Activated CD8-positive, alpha-beta T cell treated with anti-CD3 and anti-CD28 coated beads for 36 hours (primary cell): ENCODE results near the gene TMEM217. TPM values are rescaled to one million over a fixed set of nuclear protein-coding genes. Genes with fewer than 3 reads are reported as not detected.

ENCODE experiments used
- ATAC-seq: fragments of 200-7000 bp; cut with Tn5 transposase; one replicate; pipeline ENCODE4 v1.10.0; 2021; ENCODE audit warnings: mild to moderate bottlenecking, moderate library complexity
- CTCF ChIA-PET: fragments of 350-600 bp; sonication (Branson Sonifier 250); formaldehyde crosslinking; loops from one replicate; lab custom pipeline; 2021; ENCODE audit warnings: antibody characterized with exemption; lab: Charles Lee
- POLR2A ChIA-PET: fragments of 350-600 bp; sonication (Branson Sonifier 250); formaldehyde crosslinking; loops from one replicate; lab custom pipeline; 2021; ENCODE audit warnings: antibody characterized with exemption; lab: Charles Lee
- DNase-seq: peaks from one replicate; pipeline ENCODE4 v3.0.0-alpha.2; 2020
- H3K27ac Mint-ChIP-seq: one replicate; pipeline ENCODE4 v1.8.0; 2021; ENCODE audit warnings: mild to moderate bottlenecking, mixed read lengths
- H3K27me3 Mint-ChIP-seq: one replicate; pipeline ENCODE4 v1.8.0; 2021; ENCODE audit warnings: mixed read lengths
- H3K36me3 Mint-ChIP-seq: one replicate; pipeline ENCODE4 v1.8.0; 2021; ENCODE audit warnings: low read depth, mixed read lengths
- H3K4me1 Mint-ChIP-seq: one replicate; pipeline ENCODE4 v1.8.0; 2021; ENCODE audit warnings: low read depth, mixed read lengths
- H3K4me3 Mint-ChIP-seq: one replicate; pipeline ENCODE4 v1.8.0; 2021; ENCODE audit warnings: mild to moderate bottlenecking, moderate library complexity, mixed read lengths
- H3K9me3 Mint-ChIP-seq: one replicate; pipeline ENCODE4 v1.8.0; 2021; ENCODE audit warnings: mixed read lengths
- CTCF ChIP-seq: fragments of 200-600 bp; IDR thresholded peaks from one replicate; pipeline ENCODE4 v1.8.0; 2022; ENCODE audit warnings: antibody characterized with exemption, mild to moderate bottlenecking
- intact Hi-C: fragments of 100-400 bp; cut with micrococcal nuclease; formaldehyde crosslinking; loops from one replicate; pipeline ENCODE4 v1.10.0; 2022
- total RNA-seq, 2 experiments: library from RNA; stranded (reverse); gene quantifications; one replicate each; pipeline ENCODE4 v1.2.3, GENCODE V29; 2021

TMEM217 gene
- total RNA-seq, 2 experiments from 2014 or later = 4.0 to 5.7 TPM

GRCh38 chr6:37275350-37275749, 17.4 kb upstream of the TMEM217 start:
- Mint-ChIP-seq H3K4me1 (peaks cover 51% of the 10 kb centered on the region), H3K9me3 (no peaks in the 10 kb centered on the region), H3K27ac (peak overlapping the region; percentile 8), H3K36me3 (peaks cover 33% of the 10 kb centered on the region), H3K4me3 (no peak overlapping the region), H3K27me3 (no peaks in the 10 kb centered on the region)
- no peak for ATAC-seq
- POLR2A ChIA-PET = no interaction called here
- CTCF ChIA-PET = interaction anchor here (0.9 to 1.2 kb wide), 3 partner anchors 14 to 257 kb away, joined by 3 read pairs; no protein-coding TSS in a partner anchor
- intact Hi-C loops = no loop called here
- no peak for DNase-seq
- TF ChIP-seq CTCF = no peak

- DNase-seq (no peak), ATAC-seq (no peak)
- ChIA-PET POLR2A (interaction anchor here (0.8 to 1.0 kb wide), 3 partner anchors 15 to 216 kb away, joined by 3 read pairs; partner anchors contain the start of gene TMEM217), CTCF (interaction anchor here (0.8 to 2.0 kb wide), 5 partner anchors 21 to 255 kb away, joined by 3 to 8 read pairs (median 3); no protein-coding TSS in a partner anchor)
- intact Hi-C loops = no loop called here
- H3K4me1 Mint-ChIP-seq = peaks cover 51% of the 10 kb centered on the region
- H3K27me3 Mint-ChIP-seq = no peaks in the 10 kb centered on the region
- peaks cover 34% of the 10 kb centered on the region for H3K36me3 Mint-ChIP-seq
- H3K4me3 Mint-ChIP-seq = peak overlapping the region; percentile 33
- peak overlapping the region; percentile 71 for H3K27ac Mint-ChIP-seq
- TF ChIP-seq CTCF = no peak
- no peaks in the 10 kb centered on the region for H3K9me3 Mint-ChIP-seq
Observed at GRCh38 chr6:37273690-37274089, 15.7 kb upstream of the TMEM217 start.

GRCh38 chr6:37272834-37273566, 15.1 kb upstream of the TMEM217 start:
- POLR2A ChIA-PET = interaction anchor here (0.8 to 1.0 kb wide), 3 partner anchors 15 to 215 kb away, joined by 3 read pairs; partner anchors contain the start of gene TMEM217
- peak overlapping the region; percentile 71 for H3K27ac Mint-ChIP-seq
- intact Hi-C loops = no loop called here
- ATAC-seq (peak; percentile 83), DNase-seq (peak; percentile 30)
- H3K4me3 Mint-ChIP-seq = peak overlapping the region; percentile 33
- no peak for TF ChIP-seq CTCF
- H3K9me3 Mint-ChIP-seq = no peaks in the 10 kb centered on the region
- CTCF ChIA-PET = interaction anchor here (0.7 to 2.0 kb wide), 6 partner anchors 9 to 254 kb away, joined by 3 to 8 read pairs (median 4); no protein-coding TSS in a partner anchor
- H3K36me3 Mint-ChIP-seq = peaks cover 37% of the 10 kb centered on the region
- H3K4me1 Mint-ChIP-seq = peaks cover 46% of the 10 kb centered on the region
- H3K27me3 Mint-ChIP-seq = no peaks in the 10 kb centered on the region

GRCh38 chr6:37269105-37269504, 11.2 kb upstream of the TMEM217 start:
- TF ChIP-seq CTCF = no peak
- intact Hi-C loops = no loop called here
- POLR2A ChIA-PET = interaction anchor here (0.6 kb wide), 1 partner anchor 11 kb away, joined by 3 read pairs; no protein-coding TSS in a partner anchor

GRCh38 chr6:37265860-37266259, 7.9 kb upstream of the TMEM217 start:
- Mint-ChIP-seq H3K4me3 (no peak overlapping the region), H3K9me3 (no peaks in the 10 kb centered on the region), H3K4me1 (peaks cover 41% of the 10 kb centered on the region), H3K27me3 (no peaks in the 10 kb centered on the region), H3K36me3 (peaks cover 20% of the 10 kb centered on the region), H3K27ac (no peak overlapping the region)
- ChIA-PET CTCF (interaction anchor here (1.3 kb wide), 1 partner anchor 388 kb away, joined by 3 read pairs; no protein-coding TSS in a partner anchor), POLR2A (interaction anchor here (1.0 kb wide), 1 partner anchor 19 kb away, joined by 3 read pairs; no protein-coding TSS in a partner anchor)
- TF ChIP-seq CTCF = no peak
- ATAC-seq (no peak), DNase-seq (no peak)
- intact Hi-C loops = no loop called here

More at GRCh38 chr6:37269105-37269504, 11.2 kb upstream of the TMEM217 start:
- Mint-ChIP-seq H3K27ac (no peak overlapping the region), H3K9me3 (no peaks in the 10 kb centered on the region), H3K4me1 (peaks cover 43% of the 10 kb centered on the region), H3K36me3 (peaks cover 22% of the 10 kb centered on the region), H3K27me3 (no peaks in the 10 kb centered on the region), H3K4me3 (no peak overlapping the region)
- ATAC-seq (no peak), DNase-seq (no peak)
- CTCF ChIA-PET = no interaction called here
